WERI-Rb-1 (cell line): ENCODE results near the gene SLC12A2.

Experiments used
- DNase-seq: peaks from one replicate; pipeline ENCODE4 v3.0.0-alpha.2; 2020
- H3K27ac ChIP-seq: fragments of 250-450 bp; sonication (Bioruptor Pico); 2 replicates; pipeline ENCODE4 v1.5.1; 2020; ENCODE audit warnings: mild to moderate bottlenecking, moderate library complexity
- H3K27me3 ChIP-seq: fragments of 250-450 bp; sonication (Bioruptor Pico); 2 replicates; pipeline ENCODE4 v1.5.1; 2021; ENCODE audit warnings: mild to moderate bottlenecking, low read depth, moderate library complexity; ENCODE audit not compliant: insufficient read depth, severe bottlenecking
- H3K36me3 ChIP-seq: fragments of 250-450 bp; sonication (Bioruptor Pico); 2 replicates; pipeline ENCODE4 v1.5.1; 2020; ENCODE audit warnings: mild to moderate bottlenecking, moderate library complexity
- H3K4me3 ChIP-seq: 2 replicates; pipeline ENCODE4 v1.5.1; 2011; ENCODE audit warnings: low read depth, mild to moderate bottlenecking, control low read depth, low read length
- H3K9me3 ChIP-seq: fragments of 250-450 bp; sonication (Bioruptor Pico); 2 replicates; pipeline ENCODE4 v1.5.1; 2021; ENCODE audit warnings: mild to moderate bottlenecking, moderate library complexity; ENCODE audit not compliant: severe bottlenecking
- CTCF ChIP-seq: IDR thresholded peaks from 2 replicates; pipeline ENCODE4 v1.5.1; 2011; ENCODE audit warnings: low read depth, mild to moderate bottlenecking, control low read depth, inconsistent platforms, low read length

SLC12A2 gene

GRCh38 chr5:128099944-128100343 is 16.4 kb downstream of the SLC12A2 start:
- no peak for DNase-seq
- H3K4me3 ChIP-seq, result no peak overlapping the region
- H3K27me3 ChIP-seq, result no peaks in the 10 kb centered on the region
- H3K27ac ChIP-seq, result no peak overlapping the region
- H3K9me3 ChIP-seq, result no peaks in the 10 kb centered on the region
- TF ChIP-seq CTCF, result no peak
- H3K36me3 ChIP-seq, result no peaks in the 10 kb centered on the region

DNA sequence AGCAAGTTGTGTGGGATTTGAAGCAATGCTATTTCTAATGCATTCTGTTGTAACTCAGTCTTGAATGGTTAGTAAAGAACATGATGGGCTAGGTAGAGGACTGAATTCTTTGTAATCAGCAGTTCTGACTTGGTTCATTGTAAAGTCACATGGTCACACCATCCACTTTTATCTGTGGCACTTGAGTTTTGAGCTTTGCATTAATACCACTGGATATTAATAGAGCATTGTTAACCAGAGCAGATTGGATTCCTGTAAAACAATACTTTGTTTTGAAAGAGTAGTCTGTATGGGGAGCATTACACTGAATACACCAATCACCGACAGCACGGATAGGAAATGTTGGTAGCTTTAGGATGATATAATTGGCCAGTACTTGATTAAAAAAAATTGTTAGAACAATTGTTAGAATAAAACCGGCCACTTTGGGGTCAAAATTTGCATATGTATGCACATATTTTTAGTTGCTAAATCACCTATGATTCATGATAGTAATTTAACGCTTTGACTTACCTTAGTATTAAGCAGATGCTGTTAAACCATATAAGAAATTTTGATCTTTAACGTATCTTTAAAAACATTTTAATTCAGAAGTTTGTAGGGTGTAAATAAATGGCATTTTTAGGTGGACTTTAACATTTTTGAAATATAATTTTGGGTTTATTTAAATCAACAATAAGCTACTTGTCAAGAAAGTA is 17.4 kb downstream of the SLC12A2 start:
- no peaks in the 10 kb centered on the region for H3K27me3 ChIP-seq
- no peak for TF ChIP-seq CTCF
- no peak overlapping the region for H3K4me3 ChIP-seq
- DNase-seq, result no peak
- no peaks in the 10 kb centered on the region for H3K36me3 ChIP-seq
- no peaks in the 10 kb centered on the region for H3K9me3 ChIP-seq
- no peak overlapping the region for H3K27ac ChIP-seq

DNA sequence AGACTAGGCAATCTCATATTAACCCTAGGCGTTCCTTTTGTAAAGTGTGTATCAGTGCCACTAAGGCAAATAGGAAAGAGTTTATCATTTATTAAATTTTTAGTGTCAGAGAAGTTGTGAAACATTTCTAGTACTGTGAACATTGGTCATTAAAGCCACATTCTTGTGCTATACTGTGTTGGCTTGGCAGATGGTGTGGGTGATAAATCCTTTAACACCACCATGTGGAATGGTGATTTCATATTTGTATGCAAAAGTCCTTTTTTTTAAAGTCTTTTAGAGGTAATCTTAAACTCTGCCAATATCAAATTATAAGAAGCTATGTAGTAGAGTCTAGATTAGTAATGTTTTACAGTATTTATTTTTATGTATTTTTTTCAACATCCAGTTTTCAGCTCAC is 18.1 kb downstream of the SLC12A2 start:
- Histone ChIP-seq H3K9me3 (no peaks in the 10 kb centered on the region), H3K4me3 (no peak overlapping the region), H3K27ac (no peak overlapping the region), H3K27me3 (no peaks in the 10 kb centered on the region), H3K36me3 (no peaks in the 10 kb centered on the region)
- no peak for TF ChIP-seq CTCF
- DNase-seq, result no peak

DNA sequence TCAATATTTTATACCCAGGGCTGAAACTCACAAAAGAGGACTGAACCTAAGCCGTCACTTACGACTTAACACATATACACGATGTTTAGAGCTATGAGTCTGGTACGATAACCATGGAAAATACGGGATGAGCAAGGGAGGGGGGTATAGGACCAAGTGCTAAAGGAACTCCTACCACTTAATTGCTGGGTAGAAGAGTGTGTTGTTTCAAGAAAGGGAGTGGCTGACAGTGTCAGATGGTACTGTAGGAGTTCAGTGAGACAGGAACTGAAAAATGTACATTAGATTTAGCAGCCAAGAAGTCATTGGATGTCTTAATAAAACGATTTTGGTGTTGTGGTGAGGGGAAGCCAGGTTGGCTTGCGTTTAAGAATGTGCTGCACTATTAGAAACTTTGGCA is 21.6 kb downstream of the SLC12A2 start:
- no peak overlapping the region for H3K27ac ChIP-seq
- H3K9me3 ChIP-seq, result no peaks in the 10 kb centered on the region
- no peaks in the 10 kb centered on the region for H3K27me3 ChIP-seq
- TF ChIP-seq CTCF, result no peak
- no peaks in the 10 kb centered on the region for H3K36me3 ChIP-seq
- no peak overlapping the region for H3K4me3 ChIP-seq
- no peak for DNase-seq

DNA sequence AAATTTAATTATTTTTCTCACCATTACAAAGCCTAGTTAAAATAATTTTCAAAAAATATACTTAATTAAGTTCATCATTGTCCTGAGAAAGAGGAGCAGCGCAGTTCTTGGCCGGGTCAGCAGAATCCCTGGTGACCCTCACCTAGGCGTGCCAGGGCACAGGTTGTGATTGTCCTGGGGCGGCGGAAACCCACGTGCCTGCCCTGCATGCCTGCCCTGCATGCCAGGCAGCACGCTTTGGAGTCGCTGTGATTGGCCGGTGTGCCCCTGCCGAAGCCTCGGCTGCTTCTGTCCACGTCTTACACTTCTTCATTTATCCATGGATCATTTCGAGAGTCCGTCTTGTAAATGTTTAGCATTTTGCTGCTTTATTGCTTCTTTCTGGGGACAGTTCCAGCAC is 25.6 kb downstream of the SLC12A2 start:
- no peaks in the 10 kb centered on the region for H3K9me3 ChIP-seq
- no peak for DNase-seq
- H3K27me3 ChIP-seq, result no peaks in the 10 kb centered on the region
- H3K36me3 ChIP-seq, result no peaks in the 10 kb centered on the region; the same call in 1 of the 2 replicates
- no peak overlapping the region for H3K27ac ChIP-seq
- TF ChIP-seq CTCF, result no peak
- H3K4me3 ChIP-seq, result no peak overlapping the region

GRCh38 chr5:128109766-128110165 is 26.2 kb downstream of the SLC12A2 start:
- DNase-seq, result no peak
- H3K4me3 ChIP-seq, result no peak overlapping the region
- H3K27me3 ChIP-seq, result no peaks in the 10 kb centered on the region
- no peak overlapping the region for H3K27ac ChIP-seq
- no peak for TF ChIP-seq CTCF
- H3K36me3 ChIP-seq, result peaks cover 1% of the 10 kb centered on the region; the same call in 1 of the 2 replicates
- no peaks in the 10 kb centered on the region for H3K9me3 ChIP-seq
